Stomach (tissue), 9 donors: ENCODE results near the gene STAB1. TPM values are rescaled to one million over a fixed set of nuclear protein-coding genes. Genes with fewer than 3 reads are reported as not detected.

Experiments used
- DNase-seq, 2 donors: peaks; one replicate each; pipeline versions ENCODE4 v3.0.0 to v3.0.0-alpha.2; 2013 to 2019
- H3K27ac ChIP-seq, 5 donors: fragments of 200-600 bp in 4 of 5; sonication (generic) in 4 of 5; one replicate each; pipeline ENCODE4 v1.5.1; 2013 to 2019; ENCODE audit warnings: mild to moderate bottlenecking in 1 of 5, moderate library complexity in 1 of 5
- H3K27me3 ChIP-seq, 3 donors: fragments of 200-600 bp; sonication (generic); one replicate each; pipeline ENCODE4 v1.5.1; 2017 to 2019; ENCODE audit warnings: mixed run types in 1 of 3
- H3K36me3 ChIP-seq, 4 donors: fragments of 200-600 bp; sonication (generic); 1 replicate in 3 of 4; 2 replicates in 1 of 4; pipeline ENCODE4 v1.5.1; 2016 to 2019
- H3K4me1 ChIP-seq, 4 donors: fragments of 200-600 bp; sonication (generic); one replicate each; pipeline ENCODE4 v1.5.1; 2016 to 2019
- H3K4me3 ChIP-seq, 4 donors: fragments of 200-600 bp; sonication (generic) in 3 of 4; one replicate each; pipeline ENCODE4 v1.5.1; 2016 to 2019; ENCODE audit warnings: mild to moderate bottlenecking in 1 of 4
- H3K9me3 ChIP-seq, 4 donors: fragments of 200-600 bp; sonication (generic); one replicate each; pipeline ENCODE4 v1.5.1; 2016 to 2019
- EP300 ChIP-seq: sonication (generic); formaldehyde crosslinking; IDR thresholded peaks from one replicate; pipeline ENCODE4 v1.6.1; 2017; ENCODE audit warnings: antibody characterized with exemption
- POLR2A ChIP-seq, 4 donors: fragments of 450-650 bp; IDR thresholded peaks; one replicate each; pipeline ENCODE4 v1.6.1; 2016; ENCODE audit warnings: antibody characterized with exemption in 4 of 4, control low read depth in 2 of 4, mild to moderate bottlenecking in 1 of 4, moderate library complexity in 1 of 4
- POLR2AphosphoS5 ChIP-seq, 3 donors: sonication (generic); formaldehyde crosslinking; IDR thresholded peaks; one replicate each; pipeline ENCODE4 v1.6.1; 2016; ENCODE audit warnings: antibody characterized with exemption in 3 of 3
- WGBS, 5 donors: extraction: QIAGEN DNeasy Blood & Tissue Kit in 3 of 5; methylation state at CpG; one replicate each; pipeline versions ENCODE4 v1.1.5 to v1.1.7; 2013 to 2018; 5-methylcytosine and 5-hydroxymethylcytosine counted together
- intact Hi-C: fragments of 100-400 bp; cut with DNase I; formaldehyde crosslinking; loops from one replicate; pipeline ENCODE4 v1.15.1; 2023; ENCODE audit warnings: low total_unique reads
- polyA plus RNA-seq, 3 donors: library from polyadenylated mRNA; stranded (reverse); fragments of 200-250 nt; gene quantifications; one replicate each; pipeline ENCODE4 v1.2.3, GENCODE V29; 2013
- total RNA-seq, 5 donors: library from RNA; depleted of rRNA; stranded (reverse); fragments of >200 nt; gene quantifications; one replicate each; pipeline versions ENCODE4 v1.1.0 to v1.2.3, GENCODE V29; 2014 to 2016
- TF ChIP-seq, protein P1 (sequence below), 7 experiments: fragments of 450-650 bp in 4 of 7; fragments of 200-600 bp in 3 of 7; sonication (generic) in 3 of 7; IDR thresholded peaks; one replicate each; pipeline ENCODE4 v1.5.1; 2016 to 2019; ENCODE audit warnings: antibody characterized with exemption in 7 of 7, control low read depth in 2 of 7, mild to moderate bottlenecking in 1 of 7
- donor health status: healthy with polysubstance abuse.
- donor health status: Bipolar disorder and iron deficiency.
- donor health status: healthy.

The STAB1 gene
- total and polyA plus RNA-seq, 8 donors, result 33.7 to 295 (median 62.8) TPM

DNA sequence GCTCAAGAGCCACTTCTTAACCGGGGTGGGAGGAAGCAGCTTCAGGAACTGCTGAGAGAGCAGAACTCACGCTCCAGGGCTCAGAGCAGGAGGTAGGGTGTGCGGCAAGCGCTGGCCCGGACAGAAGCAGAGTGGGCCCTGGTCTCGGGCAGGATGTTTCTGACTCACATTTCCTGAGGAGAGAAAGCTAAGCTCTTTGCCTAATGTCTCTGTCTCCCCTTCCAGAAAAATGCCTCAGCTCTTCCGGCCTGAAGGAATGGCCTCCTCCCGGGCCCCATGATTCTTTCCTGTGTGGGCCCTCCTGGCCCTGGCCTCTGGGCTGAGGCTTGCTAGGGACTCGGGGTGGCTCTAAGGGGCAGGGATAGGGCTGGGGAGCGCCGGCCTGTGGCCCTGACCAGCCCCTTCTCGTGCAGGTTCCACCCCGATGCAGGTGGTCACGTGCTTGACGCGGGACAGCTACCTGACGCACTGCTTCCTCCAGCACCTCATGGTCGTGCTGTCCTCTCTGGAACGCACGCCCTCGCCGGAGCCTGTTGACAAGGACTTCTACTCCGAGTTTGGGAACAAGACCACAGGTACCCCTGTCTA lies 4.1 kb upstream of the STAB1 start:
- Histone ChIP-seq H3K27ac (peak overlapping the region in 4 of 5 donors; percentile 41 to 75 (median 64)), H3K9me3 (no peaks in the 10 kb centered on the region), H3K36me3 (peaks cover 66 to 80% (median 77%) of the 10 kb centered on the region in 4 donors), H3K4me3 (no peak overlapping the region), H3K4me1 (peaks cover 5 to 62% (median 22%) of the 10 kb centered on the region in 4 donors), H3K27me3 (no peaks in the 10 kb centered on the region)
- intact Hi-C loops, result no loop called here
- TF ChIP-seq, protein P1, sequence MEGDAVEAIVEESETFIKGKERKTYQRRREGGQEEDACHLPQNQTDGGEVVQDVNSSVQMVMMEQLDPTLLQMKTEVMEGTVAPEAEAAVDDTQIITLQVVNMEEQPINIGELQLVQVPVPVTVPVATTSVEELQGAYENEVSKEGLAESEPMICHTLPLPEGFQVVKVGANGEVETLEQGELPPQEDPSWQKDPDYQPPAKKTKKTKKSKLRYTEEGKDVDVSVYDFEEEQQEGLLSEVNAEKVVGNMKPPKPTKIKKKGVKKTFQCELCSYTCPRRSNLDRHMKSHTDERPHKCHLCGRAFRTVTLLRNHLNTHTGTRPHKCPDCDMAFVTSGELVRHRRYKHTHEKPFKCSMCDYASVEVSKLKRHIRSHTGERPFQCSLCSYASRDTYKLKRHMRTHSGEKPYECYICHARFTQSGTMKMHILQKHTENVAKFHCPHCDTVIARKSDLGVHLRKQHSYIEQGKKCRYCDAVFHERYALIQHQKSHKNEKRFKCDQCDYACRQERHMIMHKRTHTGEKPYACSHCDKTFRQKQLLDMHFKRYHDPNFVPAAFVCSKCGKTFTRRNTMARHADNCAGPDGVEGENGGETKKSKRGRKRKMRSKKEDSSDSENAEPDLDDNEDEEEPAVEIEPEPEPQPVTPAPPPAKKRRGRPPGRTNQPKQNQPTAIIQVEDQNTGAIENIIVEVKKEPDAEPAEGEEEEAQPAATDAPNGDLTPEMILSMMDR (IDR thresholded peaks at IDR 0.05), result no peak
- no peak for TF ChIP-seq POLR2A (IDR thresholded peaks at IDR 0.05)
- no peak for TF ChIP-seq POLR2AphosphoS5 (IDR thresholded peaks at IDR 0.05)
- TF ChIP-seq EP300, result no peak
- DNase-seq, result peak in 1 of 2 donors; percentile 44
- 73 to 90% (median 82%) methylated on average over 19 to 23 of the region's 23 CpGs for WGBS, 5 donors

DNA sequence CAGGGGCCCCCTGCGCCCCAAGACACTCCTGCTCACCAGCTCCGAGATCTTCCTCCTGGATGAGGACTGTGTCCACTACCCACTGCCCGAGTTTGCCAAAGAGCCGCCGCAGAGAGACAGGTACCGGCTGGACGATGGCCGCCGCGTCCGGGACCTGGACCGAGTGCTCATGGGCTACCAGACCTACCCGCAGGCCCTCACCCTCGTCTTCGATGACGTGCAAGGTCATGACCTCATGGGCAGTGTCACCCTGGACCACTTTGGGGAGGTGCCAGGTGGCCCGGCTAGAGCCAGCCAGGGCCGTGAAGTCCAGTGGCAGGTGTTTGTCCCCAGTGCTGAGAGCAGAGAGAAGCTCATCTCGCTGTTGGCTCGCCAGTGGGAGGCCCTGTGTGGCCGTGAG lies 3.1 kb upstream of the STAB1 start:
- Histone ChIP-seq H3K27ac (no peak overlapping the region), H3K36me3 (peaks cover 64 to 70% (median 67%) of the 10 kb centered on the region in 4 donors), H3K4me3 (no peak overlapping the region), H3K27me3 (no peaks in the 10 kb centered on the region), H3K4me1 (peaks cover 5 to 69% (median 22%) of the 10 kb centered on the region in 4 donors), H3K9me3 (no peaks in the 10 kb centered on the region)
- TF ChIP-seq, protein P1 (IDR thresholded peaks at IDR 0.05), result no peak
- TF ChIP-seq POLR2AphosphoS5 (IDR thresholded peaks at IDR 0.05), result no peak
- TF ChIP-seq EP300, result no peak
- TF ChIP-seq POLR2A (IDR thresholded peaks at IDR 0.05), result no peak
- DNase-seq, result no peak
- intact Hi-C loops, result no loop called here
- WGBS, 5 donors, result 92 to 98% (median 92%) methylated on average over 7 to 21 of the region's 21 CpGs

DNA sequence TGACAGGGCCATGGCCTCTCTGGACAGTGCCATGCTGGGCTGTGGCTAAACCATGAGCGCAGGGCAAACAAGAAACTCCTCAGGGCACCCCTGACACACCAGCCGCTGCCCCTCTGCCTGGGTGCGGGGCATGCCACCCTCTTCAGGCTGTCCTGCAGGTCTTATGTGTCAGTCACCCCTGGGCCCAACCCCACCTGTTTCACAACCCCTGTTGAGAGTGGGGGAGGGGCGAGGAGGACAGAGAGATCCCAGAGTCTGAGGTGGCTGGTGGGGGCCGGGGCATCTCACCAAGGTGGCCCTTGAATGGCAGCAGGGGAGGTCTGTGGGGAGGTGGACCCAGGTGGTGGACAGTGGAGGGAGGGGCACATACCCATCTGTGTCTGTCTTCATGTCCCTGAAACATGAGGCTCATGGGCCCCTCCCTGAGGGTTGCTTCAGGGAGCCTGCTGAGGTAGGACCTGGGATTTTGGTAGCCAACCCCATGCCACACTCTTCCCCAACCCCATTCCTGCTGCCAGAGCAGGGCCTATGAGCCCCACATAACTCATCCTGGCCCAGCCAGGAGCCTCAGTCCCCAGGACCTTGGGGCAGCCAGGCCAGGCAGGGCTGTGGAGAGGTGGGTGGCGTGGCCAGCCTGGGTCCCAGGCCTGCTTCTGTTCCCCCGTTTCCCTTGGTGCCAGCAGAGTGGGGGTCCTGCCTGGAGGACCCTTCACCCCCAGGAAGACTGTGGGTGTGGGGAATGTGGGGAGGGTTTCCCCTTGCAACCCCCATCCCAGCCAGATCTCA lies 1.7 kb upstream of the STAB1 start:
- H3K9me3 ChIP-seq, result no peaks in the 10 kb centered on the region
- H3K36me3 ChIP-seq, result peaks cover 50 to 56% (median 53%) of the 10 kb centered on the region in 4 donors
- WGBS, 5 donors, result 87 to 93% (median 91%) methylated on average over 5 to 7 of the region's 7 CpGs
- intact Hi-C loops, result no loop called here
- H3K4me3 ChIP-seq, result no peak overlapping the region
- DNase-seq, result no peak
- H3K27ac ChIP-seq, result peak overlapping the region in 1 of 5 donors; percentile 14
- H3K4me1 ChIP-seq, result peaks cover 5 to 78% (median 24%) of the 10 kb centered on the region in 4 donors
- no peaks in the 10 kb centered on the region for H3K27me3 ChIP-seq
- TF ChIP-seq, protein P1 (IDR thresholded peaks at IDR 0.05), result no peak
- TF ChIP-seq POLR2A (IDR thresholded peaks at IDR 0.05) (no peak), EP300 (no peak), POLR2AphosphoS5 (IDR thresholded peaks at IDR 0.05) (no peak)

DNA sequence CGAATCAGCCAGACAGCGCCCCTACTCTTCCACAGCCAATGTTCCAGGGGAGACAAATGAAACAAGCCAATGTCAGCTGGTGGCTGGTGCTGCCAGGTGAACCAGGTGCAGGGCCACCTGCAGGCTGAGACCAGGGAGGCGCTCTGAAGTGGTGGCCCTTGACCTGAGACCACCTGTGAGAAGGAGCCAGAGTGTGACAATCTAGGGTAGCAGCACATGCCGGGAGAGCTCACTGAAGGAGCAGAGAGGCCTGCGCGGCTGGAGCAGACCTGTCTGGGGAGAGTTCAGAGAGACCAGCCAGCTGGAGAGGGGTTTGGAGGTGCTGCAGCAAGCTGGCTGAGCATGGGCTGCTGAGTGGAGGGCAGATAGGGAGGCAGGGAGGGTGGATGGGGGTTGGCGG lies 693 bp upstream of the STAB1 start:
- WGBS, 5 donors, result 54 to 72% (median 71%) methylated on average over 5 to 7 of the region's 7 CpGs
- no peaks in the 10 kb centered on the region for H3K9me3 ChIP-seq
- peaks cover 5 to 87% (median 25%) of the 10 kb centered on the region in 4 donors for H3K4me1 ChIP-seq
- no peak overlapping the region for H3K4me3 ChIP-seq
- intact Hi-C loops, result no loop called here
- peaks cover 40 to 46% (median 43%) of the 10 kb centered on the region in 4 donors for H3K36me3 ChIP-seq
- DNase-seq, result no peak
- H3K27ac ChIP-seq, result peak overlapping the region in 4 of 5 donors; percentile 54 to 79 (median 72)
- TF ChIP-seq, protein P1 (IDR thresholded peaks at IDR 0.05), result no peak
- TF ChIP-seq EP300, result no peak
- no peak for TF ChIP-seq POLR2A (IDR thresholded peaks at IDR 0.05)
- TF ChIP-seq POLR2AphosphoS5 (IDR thresholded peaks at IDR 0.05), result no peak
- H3K27me3 ChIP-seq, result no peaks in the 10 kb centered on the region
